Type B pancreatic cell (in vitro differentiated cells): ENCODE data around the gene PSAT1. TPM values are rescaled to one million over a fixed set of nuclear protein-coding genes. Genes with fewer than 3 reads are reported as not detected.

Experiments
- DNase-seq: peaks from one replicate; pipeline ENCODE4 v3.0.0; 2021; ENCODE audit warnings: mixed read lengths; ENCODE audit not compliant: unreplicated experiment; ENCODE audit errors: extremely low spot score
- H3K27ac Mint-ChIP-seq: 2 replicates; pipeline ENCODE4 v1.8.0; 2021; ENCODE audit warnings: mild to moderate bottlenecking, mixed read lengths
- H3K27me3 Mint-ChIP-seq: 2 replicates; pipeline ENCODE4 v1.8.0; 2021; ENCODE audit warnings: mixed read lengths
- H3K36me3 Mint-ChIP-seq: 2 replicates; pipeline ENCODE4 v1.8.0; 2021; ENCODE audit warnings: mixed read lengths
- H3K4me1 Mint-ChIP-seq: one replicate; pipeline ENCODE4 v1.8.0; 2021; ENCODE audit warnings: mixed read lengths; ENCODE audit not compliant: unreplicated experiment
- H3K4me3 Mint-ChIP-seq: 2 replicates; pipeline ENCODE4 v1.8.0; 2021; ENCODE audit warnings: mild to moderate bottlenecking, mixed read lengths
- H3K9me3 Mint-ChIP-seq: 2 replicates; pipeline ENCODE4 v1.8.0; 2021; ENCODE audit warnings: mixed read lengths
- CTCF ChIP-seq: fragments of 200-600 bp; sonication (generic); conservative IDR thresholded peaks from 2 replicates; pipeline ENCODE4 v1.5.0; 2021; ENCODE audit warnings: antibody characterized with exemption, mild to moderate bottlenecking
- total RNA-seq: library from RNA; stranded (reverse); gene quantifications from 2 replicates; pipeline ENCODE4 v1.2.1, GENCODE V29; 2021; ENCODE audit warnings: low replicate concordance

The PSAT1 gene
- total RNA-seq, 1 donor from 2014 or later: 74.2 TPM

GRCh38 chr9:78320875-78321496 is 24.1 kb downstream of the PSAT1 start:
- peaks cover 53% of the 10 kb centered on the region for H3K36me3 Mint-ChIP-seq
- no peaks in the 10 kb centered on the region for H3K27me3 Mint-ChIP-seq

GRCh38 chr9:78321505-78321904 is 24.6 kb downstream of the PSAT1 start:
- Mint-ChIP-seq H3K27me3 (no peaks in the 10 kb centered on the region), H3K9me3 (no peaks in the 10 kb centered on the region), H3K36me3 (peaks cover 52% of the 10 kb centered on the region), H3K4me1 (peaks cover 13% of the 10 kb centered on the region), H3K27ac (no peak overlapping the region), H3K4me3 (no peak overlapping the region)
- no peak for TF ChIP-seq CTCF
- no peak for DNase-seq

More at GRCh38 chr9:78320875-78321496, 24.1 kb downstream of the PSAT1 start:
- Mint-ChIP-seq H3K27ac (no peak overlapping the region), H3K9me3 (no peaks in the 10 kb centered on the region), H3K4me3 (no peak overlapping the region), H3K4me1 (peaks cover 13% of the 10 kb centered on the region)
- TF ChIP-seq CTCF: no peak
- no peak for DNase-seq

GRCh38 chr9:78324068-78324650 is 27.2 kb downstream of the PSAT1 start:
- H3K36me3 Mint-ChIP-seq: peaks cover 40% of the 10 kb centered on the region
- DNase-seq: no peak
- no peak overlapping the region for H3K4me3 Mint-ChIP-seq
- no peaks in the 10 kb centered on the region for H3K9me3 Mint-ChIP-seq
- peaks cover 13% of the 10 kb centered on the region for H3K4me1 Mint-ChIP-seq
- H3K27ac Mint-ChIP-seq: no peak overlapping the region
- no peak for TF ChIP-seq CTCF
- H3K27me3 Mint-ChIP-seq: no peaks in the 10 kb centered on the region

- no peaks in the 10 kb centered on the region for H3K9me3 Mint-ChIP-seq
- no peak overlapping the region for H3K27ac Mint-ChIP-seq
- no peak for DNase-seq
- no peak for TF ChIP-seq CTCF
- H3K36me3 Mint-ChIP-seq: peaks cover 39% of the 10 kb centered on the region
- H3K4me3 Mint-ChIP-seq: no peak overlapping the region
- peaks cover 13% of the 10 kb centered on the region for H3K4me1 Mint-ChIP-seq
- no peaks in the 10 kb centered on the region for H3K27me3 Mint-ChIP-seq
Observed at GRCh38 chr9:78324682-78325081, 27.8 kb downstream of the PSAT1 start.

- no peak for TF ChIP-seq CTCF
- DNase-seq: no peak
- Mint-ChIP-seq H3K9me3 (no peaks in the 10 kb centered on the region), H3K27ac (peak overlapping the region; percentile 21), H3K4me1 (peaks cover 13% of the 10 kb centered on the region), H3K4me3 (peak overlapping the region; percentile 42), H3K36me3 (peaks cover 36% of the 10 kb centered on the region), H3K27me3 (no peaks in the 10 kb centered on the region)
Observed at GRCh38 chr9:78325343-78325742, 28.4 kb downstream of the PSAT1 start.
